Measurements from ENCODE around the gene MGMT.

Gene MGMT

GRCh38 chr10:129522041-129522585, 55.1 kb downstream of the MGMT start:
- no peak for DNase-seq

- DNase-seq = no peak
Observed at GRCh38 chr10:129523031-129523722, 56.1 kb downstream of the MGMT start.

GRCh38 chr10:129523723-129524316, 56.8 kb downstream of the MGMT start:
- DNase-seq = no peak

GRCh38 chr10:129524936-129525335, 57.9 kb downstream of the MGMT start:
- DNase-seq = no peak

- no peak for DNase-seq
Observed at GRCh38 chr10:129525401-129525801, 58.4 kb downstream of the MGMT start.

- no peak for DNase-seq
Observed at GRCh38 chr10:129526943-129527342, 59.9 kb downstream of the MGMT start.

DNA sequence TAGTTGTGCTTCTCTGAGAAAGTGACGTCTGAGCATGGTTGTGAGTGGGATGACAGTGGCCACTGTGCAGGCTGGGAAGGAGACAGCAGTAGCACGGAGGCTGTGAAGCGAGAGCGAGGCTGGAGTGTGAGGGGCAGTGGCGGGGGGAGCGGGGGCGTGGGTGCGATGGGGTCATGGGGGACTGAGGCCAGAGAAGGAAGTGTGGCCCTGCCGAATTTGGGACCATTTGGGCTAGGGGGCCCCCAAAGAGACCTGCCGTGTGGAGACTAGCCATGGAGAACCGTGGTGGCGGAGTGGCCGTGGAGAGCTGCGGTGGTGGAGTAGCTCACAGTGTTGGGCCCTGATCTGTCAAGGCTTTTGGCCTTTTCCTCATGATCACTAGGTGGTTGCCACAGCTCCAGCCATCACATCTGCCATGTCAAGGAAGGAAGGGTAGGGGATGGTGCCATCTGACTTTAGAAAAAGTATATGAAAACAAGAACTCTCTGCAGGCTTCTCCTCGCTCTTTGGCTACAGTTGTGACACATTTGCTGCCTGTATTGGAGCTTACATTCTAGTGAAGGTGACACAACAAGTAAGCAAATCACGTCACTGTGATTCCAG, 61.4 kb downstream of the MGMT start:
- no peak for DNase-seq

DNA sequence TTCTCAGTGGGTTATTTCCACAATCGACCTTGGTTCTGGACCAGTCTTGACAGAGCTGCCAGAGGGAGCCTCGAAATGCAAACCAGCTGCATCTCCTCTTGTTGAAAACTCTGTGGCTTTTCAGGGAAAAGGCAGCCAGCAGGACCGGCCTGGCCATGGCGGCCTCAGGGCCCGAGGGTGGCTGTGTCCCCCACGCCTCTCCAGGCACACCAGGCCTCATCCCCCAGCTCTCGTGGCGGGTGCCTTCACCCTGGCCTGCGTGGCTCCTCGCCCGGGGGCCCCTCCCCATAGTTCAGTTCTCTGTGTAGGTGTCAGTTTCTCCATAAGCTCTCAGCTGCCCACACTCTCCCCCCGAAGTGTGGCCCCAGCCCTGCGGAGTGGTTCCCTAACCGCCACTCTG, 63.5 kb downstream of the MGMT start:
- no peak for DNase-seq

DNA sequence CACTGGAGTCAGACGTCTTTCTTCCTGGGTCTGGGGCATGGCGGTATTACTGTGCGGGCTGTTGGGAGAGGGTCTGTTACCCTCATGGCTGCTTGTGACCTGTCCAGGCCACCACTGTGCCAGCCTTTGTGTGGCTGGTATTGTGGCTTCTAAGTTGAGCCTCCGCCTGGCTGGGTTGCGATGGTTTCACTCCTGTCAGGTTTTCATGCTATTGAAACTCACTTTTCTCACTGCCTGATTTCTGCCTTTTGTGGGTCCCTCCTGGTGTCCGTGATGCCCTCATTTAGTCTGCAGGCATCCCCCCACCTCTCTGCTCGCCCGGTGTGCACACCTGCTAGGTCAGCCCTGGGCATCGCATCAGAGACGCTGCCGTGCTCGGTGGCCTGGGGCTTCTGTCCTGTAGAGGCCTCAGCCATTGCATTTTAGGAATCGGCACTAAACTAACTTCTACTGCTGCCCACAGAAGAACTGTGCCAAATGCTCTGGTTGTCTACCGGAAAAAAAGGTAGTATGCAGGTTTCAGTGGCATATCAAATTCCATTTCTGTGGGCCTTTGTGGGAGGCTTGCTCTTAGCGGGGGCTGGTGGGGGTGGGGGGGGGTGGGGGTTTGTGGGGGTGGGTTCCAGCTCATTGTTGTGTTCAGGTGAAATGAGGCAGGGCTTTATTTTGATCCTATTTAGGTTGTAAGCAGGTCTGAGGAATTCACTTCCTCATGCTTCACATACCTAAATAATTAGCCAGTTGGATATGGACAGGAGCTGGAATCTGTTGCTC, 64.3 kb downstream of the MGMT start:
- DNase-seq = no peak

DNA sequence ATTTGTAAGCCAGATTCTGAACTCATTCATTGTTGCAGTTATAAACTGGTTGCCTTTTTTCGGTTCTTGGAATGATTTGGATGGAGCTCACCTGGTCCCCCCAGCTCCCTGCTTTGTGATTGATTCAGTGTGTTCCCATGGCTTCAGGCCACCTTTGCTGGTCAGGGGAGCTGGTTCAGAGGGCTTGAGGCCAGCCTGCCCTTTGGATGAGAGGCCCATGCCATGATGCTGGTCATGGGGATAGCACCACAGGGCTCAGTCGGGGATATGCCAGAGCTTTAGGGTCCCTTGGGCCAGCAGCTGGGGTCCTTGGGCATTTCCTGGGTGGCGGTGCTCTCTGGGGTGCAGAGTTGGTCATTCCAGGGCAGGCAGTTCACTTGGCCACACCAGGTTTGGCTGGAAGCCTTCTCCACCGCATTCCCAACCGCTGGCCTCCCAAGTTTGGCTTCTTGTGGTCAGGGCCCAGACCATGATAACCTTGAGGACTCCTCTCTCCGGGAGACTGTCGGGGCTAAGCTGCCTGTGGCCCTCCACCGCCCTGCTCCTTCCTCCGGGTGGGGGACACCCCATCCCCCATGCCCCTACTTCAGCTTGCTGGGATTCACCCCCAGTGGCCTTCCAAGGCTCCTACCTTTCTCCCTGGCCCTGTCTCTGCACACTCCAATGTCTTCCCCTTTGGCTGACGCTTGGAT, 65.1 kb downstream of the MGMT start:
- no peak for DNase-seq

DNA sequence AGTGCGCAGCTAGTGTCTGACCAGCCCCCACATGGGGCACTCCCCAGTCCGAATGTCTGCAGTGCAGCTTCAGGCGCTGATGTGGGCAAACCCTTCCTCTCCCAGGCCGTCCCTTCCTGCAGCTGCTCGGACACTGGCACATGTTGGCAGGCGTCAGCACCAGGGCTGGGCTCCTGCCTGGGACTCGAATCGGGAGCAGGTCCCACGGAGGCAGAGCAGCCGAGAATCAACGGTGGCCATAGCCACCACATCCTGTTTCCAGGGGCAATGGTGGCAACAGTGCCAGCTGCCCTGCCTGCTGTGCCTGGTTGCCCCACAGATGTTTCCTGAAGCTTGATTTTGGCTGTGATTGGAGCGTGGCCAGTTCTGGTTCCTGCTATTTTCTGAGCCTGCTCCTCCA, 65.8 kb downstream of the MGMT start:
- DNase-seq = no peak

DNA sequence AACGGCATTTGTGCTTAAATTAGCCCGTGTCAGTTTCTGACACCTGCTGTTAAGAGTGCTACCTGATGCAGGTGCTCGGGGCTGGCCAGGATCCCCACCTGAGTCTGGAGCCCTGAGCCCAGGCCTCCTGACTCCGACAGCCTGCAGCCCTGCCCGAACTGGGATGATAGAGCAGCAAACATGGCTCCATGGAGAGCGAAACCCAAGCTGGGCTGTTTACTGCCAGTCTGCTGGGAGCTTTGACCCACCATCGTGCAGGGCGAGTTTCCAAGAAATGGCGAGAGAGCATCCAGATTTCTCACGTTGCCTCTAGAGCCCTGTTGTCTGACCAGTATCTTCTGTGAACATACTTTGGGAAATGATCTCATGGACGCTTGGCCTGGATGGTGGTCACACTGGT, 66.2 kb downstream of the MGMT start:
- no peak for DNase-seq

GRCh38 chr10:129534826-129535225, 67.8 kb downstream of the MGMT start:
- DNase-seq = no peak

DNA sequence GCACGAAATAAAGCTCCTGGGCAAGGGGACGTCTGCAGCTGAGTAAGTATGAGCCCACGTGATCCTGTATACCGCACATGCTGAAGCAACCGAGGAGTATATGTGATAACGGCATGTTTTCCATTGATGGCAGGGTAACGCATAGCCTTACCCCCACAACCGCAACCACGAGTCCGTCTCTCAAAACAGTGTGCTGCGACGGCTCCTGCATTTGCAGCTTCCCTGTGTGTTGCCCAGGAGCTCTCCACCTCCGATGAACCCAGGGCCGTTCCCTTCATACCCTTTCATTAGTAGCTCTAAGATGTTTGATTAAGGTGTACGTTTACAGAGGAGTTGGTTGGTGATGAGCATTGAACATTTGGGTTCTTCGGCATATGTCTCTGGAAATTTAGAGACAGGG, 69.3 kb downstream of the MGMT start:
- DNase-seq = no peak

GRCh38 chr10:129537151-129537550, 70.1 kb downstream of the MGMT start:
- no peak for DNase-seq

DNA sequence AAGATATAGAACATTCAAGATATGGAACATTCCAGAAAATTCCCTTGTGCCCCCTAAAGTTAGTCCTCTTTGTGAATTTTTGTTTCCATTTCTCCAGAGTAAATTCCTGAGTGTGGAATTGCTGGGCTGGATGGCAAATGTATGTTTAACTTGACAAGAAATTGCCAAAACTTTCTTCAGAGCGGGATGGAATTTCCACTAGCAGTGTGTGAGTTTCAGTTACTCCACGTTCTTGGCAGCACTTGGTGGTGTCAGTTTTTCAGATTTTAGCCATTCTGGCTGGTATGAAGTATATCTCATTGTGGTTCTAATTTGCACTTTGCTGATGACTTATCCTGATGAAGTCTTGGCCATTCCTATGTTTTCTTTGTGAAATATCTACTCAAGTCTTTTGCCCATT, 71.2 kb downstream of the MGMT start:
- no peak for DNase-seq

DNA sequence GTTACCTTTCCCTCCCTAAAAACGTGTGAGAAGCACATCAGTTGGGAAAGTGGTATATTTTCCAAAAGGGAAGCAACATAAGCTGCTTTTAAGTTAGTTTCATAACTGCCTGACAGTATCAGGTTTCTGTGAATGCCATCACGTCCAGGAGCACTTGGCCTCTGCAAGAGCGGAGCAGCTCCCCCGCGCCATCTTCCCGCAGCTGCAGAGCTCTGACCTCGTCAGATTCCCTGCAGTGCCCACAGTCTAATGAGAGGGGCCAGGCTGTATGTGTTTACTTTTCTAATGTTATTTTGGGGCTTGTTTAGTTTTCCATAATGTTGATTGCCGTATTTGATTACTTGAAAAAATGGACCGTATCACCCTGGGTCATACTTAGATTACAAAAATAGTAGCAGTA, 74.2 kb downstream of the MGMT start:
- no peak for DNase-seq

DNA sequence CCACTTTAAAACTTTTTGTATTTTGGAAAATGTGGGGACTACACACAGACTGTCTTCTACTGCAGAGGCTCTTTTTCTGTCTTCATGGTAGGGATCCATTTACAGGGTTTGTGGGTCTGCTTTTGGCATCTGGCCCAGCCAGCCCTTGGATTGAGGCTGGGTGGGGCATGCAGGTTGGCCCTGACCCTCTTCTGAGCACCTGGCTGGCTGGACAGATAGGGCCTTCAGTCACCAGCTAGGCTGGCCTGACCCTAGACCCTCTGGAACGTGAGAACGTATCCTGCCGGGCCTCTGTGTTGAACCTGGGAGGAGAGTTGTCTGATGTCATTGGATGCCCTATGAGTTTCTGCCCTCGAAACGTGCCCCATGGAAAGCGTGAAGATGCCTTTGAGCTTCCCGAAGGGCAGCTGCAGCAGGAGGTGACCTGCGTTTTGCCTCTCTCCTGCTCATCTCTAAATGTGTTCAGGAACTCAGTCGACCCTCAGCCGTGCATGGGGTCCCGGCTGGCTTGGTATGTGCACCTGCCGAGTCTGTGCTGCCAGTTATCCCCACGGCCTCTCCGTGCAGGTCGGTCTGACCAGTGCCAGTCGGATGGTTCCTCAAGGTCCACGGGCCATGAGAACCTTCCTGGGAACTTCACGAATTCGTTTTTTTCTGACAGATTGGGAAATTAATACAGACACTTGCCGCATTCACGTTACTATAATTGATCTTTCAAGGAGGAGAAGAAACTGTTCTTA, 74.9 kb downstream of the MGMT start:
- no peak for DNase-seq

GRCh38 chr10:129542589-129542988, 75.5 kb downstream of the MGMT start:
- no peak for DNase-seq

- no peak for DNase-seq
Observed at GRCh38 chr10:129544205-129545202, 77.5 kb downstream of the MGMT start.

GRCh38 chr10:129545261-129545660, 78.2 kb downstream of the MGMT start:
- no peak for DNase-seq
